HG03439 (cell line): Measurements from ENCODE around the gene ZNF23.

Experiments used
- ATAC-seq: cut with Tn5 transposase; IDR thresholded peaks from one replicate; pipeline ENCODE4 v1.9.1; 2021; ENCODE audit warnings: mild to moderate bottlenecking, moderate library complexity; ENCODE audit not compliant: unreplicated experiment

The ZNF23 gene

GRCh38 chr16:71399801-71400563, 62.1 kb downstream of the ZNF23 start:
- no peak for ATAC-seq
